HT1080 (cell line): ENCODE measurements around the gene DLGAP1. TPM values are rescaled to one million over a fixed set of nuclear protein-coding genes. Genes with fewer than 3 reads are reported as not detected.
"Not testable (repeated sequence)": the region's sequence is repeated elsewhere in the genome, so short reads cannot be mapped to it uniquely, and the experiment has no call there.

Experiments used
- DNase-seq: peaks from one replicate; pipeline ENCODE4 v3.0.0-alpha.2; 2015; ENCODE audit warnings: low read depth
- total RNA-seq: library from RNA; depleted of rRNA; stranded (reverse); fragments of >200 nt; shearing (Covaris generic); gene quantifications from 2 replicates; pipeline ENCODE4 v1.2.3, GENCODE V29; 2014

DLGAP1 gene
- total RNA-seq, 1 experiment from 2014 or later: not detected

GRCh38 chr18:4096486-4096885 lies 358.6 kb downstream of the DLGAP1 start:
- DNase-seq: peak; percentile 47

GRCh38 chr18:4093676-4094075 lies 361.4 kb downstream of the DLGAP1 start:
- DNase-seq: no peak

GRCh38 chr18:4084382-4084900 lies 370.7 kb downstream of the DLGAP1 start:
- DNase-seq: no peak

GRCh38 chr18:4078246-4078645 lies 376.9 kb downstream of the DLGAP1 start:
- DNase-seq: no peak

GRCh38 chr18:4077721-4078120 lies 377.4 kb downstream of the DLGAP1 start:
- DNase-seq: no peak

- DNase-seq: no peak
Measured at GRCh38 chr18:4077204-4077603, 377.9 kb downstream of the DLGAP1 start.

GRCh38 chr18:4074647-4075046 lies 380.5 kb downstream of the DLGAP1 start:
- DNase-seq: no peak

- DNase-seq: no peak
Measured at GRCh38 chr18:4069183-4069582, 385.9 kb downstream of the DLGAP1 start.

GRCh38 chr18:4068552-4069158 lies 386.5 kb downstream of the DLGAP1 start:
- peak; percentile 23 for DNase-seq

GRCh38 chr18:4063545-4063944 lies 391.6 kb downstream of the DLGAP1 start:
- no peak for DNase-seq

GRCh38 chr18:4060427-4061281 lies 394.5 kb downstream of the DLGAP1 start:
- DNase-seq: no peak

- DNase-seq: no peak
Measured at GRCh38 chr18:4058179-4058578, 396.9 kb downstream of the DLGAP1 start.

GRCh38 chr18:4040391-4041092 lies 414.6 kb downstream of the DLGAP1 start:
- DNase-seq: no peak

GRCh38 chr18:4035521-4035920 lies 419.6 kb downstream of the DLGAP1 start:
- no peak for DNase-seq

- DNase-seq: not testable (repeated sequence)
Measured at GRCh38 chr18:4034815-4035214, 420.3 kb downstream of the DLGAP1 start.

GRCh38 chr18:4026542-4026941 lies 428.6 kb downstream of the DLGAP1 start:
- no peak for DNase-seq

GRCh38 chr18:4024702-4025101 lies 430.4 kb downstream of the DLGAP1 start:
- no peak for DNase-seq

- not testable (repeated sequence) for DNase-seq
Measured at GRCh38 chr18:4022749-4023148, 432.4 kb downstream of the DLGAP1 start.

GRCh38 chr18:4020026-4020425 lies 435.1 kb downstream of the DLGAP1 start:
- DNase-seq: no peak

GRCh38 chr18:4017480-4017879 lies 437.6 kb downstream of the DLGAP1 start:
- no peak for DNase-seq

GRCh38 chr18:4016391-4017049 lies 438.6 kb downstream of the DLGAP1 start:
- no peak for DNase-seq
